Measurements from ENCODE around the gene MEGF11. TPM values are rescaled to one million over a fixed set of nuclear protein-coding genes. Genes with fewer than 3 reads are reported as not detected.

The MEGF11 gene
- total RNA-seq, 1 donor: under 0.01 TPM

GRCh38 chr15:66128116-66128680 lies 125.4 kb downstream of the MEGF11 start:
- no peak for TF ChIP-seq CTCF (IDR thresholded peaks at IDR 0.05; ENCODE audit: insufficient read depth, low read depth, low read length)
- no peak overlapping the region for H3K4me3 ChIP-seq (ENCODE audit: low read depth, low read length)
- no peak for DNase-seq (ENCODE audit: low read depth)

GRCh38 chr15:66126456-66126855 lies 127.1 kb downstream of the MEGF11 start:
- H3K4me3 ChIP-seq (ENCODE audit: low read depth, low read length): no peak overlapping the region
- TF ChIP-seq CTCF (IDR thresholded peaks at IDR 0.05; ENCODE audit: insufficient read depth, low read depth, low read length): no peak
- no peak for DNase-seq (ENCODE audit: low read depth)

- DNase-seq (ENCODE audit: low read depth): no peak
- no peak for TF ChIP-seq CTCF (IDR thresholded peaks at IDR 0.05; ENCODE audit: insufficient read depth, low read depth, low read length)
- H3K4me3 ChIP-seq (ENCODE audit: low read depth, low read length): no peak overlapping the region
Measured at GRCh38 chr15:66126031-66126441, 127.5 kb downstream of the MEGF11 start.

GRCh38 chr15:66124651-66125050 lies 128.9 kb downstream of the MEGF11 start:
- no peak for DNase-seq (ENCODE audit: low read depth)
- H3K4me3 ChIP-seq (ENCODE audit: low read depth, low read length): no peak overlapping the region
- no peak for TF ChIP-seq CTCF (IDR thresholded peaks at IDR 0.05; ENCODE audit: insufficient read depth, low read depth, low read length)

- no peak for DNase-seq (ENCODE audit: low read depth)
- TF ChIP-seq CTCF (IDR thresholded peaks at IDR 0.05; ENCODE audit: insufficient read depth, low read depth, low read length): no peak
- no peak overlapping the region for H3K4me3 ChIP-seq (ENCODE audit: low read depth, low read length)
Measured at GRCh38 chr15:66123799-66124198, 129.8 kb downstream of the MEGF11 start.

GRCh38 chr15:66120422-66120821 lies 133.1 kb downstream of the MEGF11 start:
- TF ChIP-seq CTCF (IDR thresholded peaks at IDR 0.05; ENCODE audit: insufficient read depth, low read depth, low read length): no peak
- no peak overlapping the region for H3K4me3 ChIP-seq (ENCODE audit: low read depth, low read length)
- DNase-seq (ENCODE audit: low read depth): no peak

- no peak overlapping the region for H3K4me3 ChIP-seq (ENCODE audit: low read depth, low read length)
- no peak for DNase-seq (ENCODE audit: low read depth)
- no peak for TF ChIP-seq CTCF (IDR thresholded peaks at IDR 0.05; ENCODE audit: insufficient read depth, low read depth, low read length)
Measured at GRCh38 chr15:66117841-66118240, 135.7 kb downstream of the MEGF11 start.

All from fibroblast of villous mesenchyme (primary cell).